HG03457 (cell line): ENCODE results near the gene PTPRR.

ENCODE experiments used
- ATAC-seq: cut with Tn5 transposase; IDR thresholded peaks from one replicate; pipeline ENCODE4 v1.9.1; 2021; ENCODE audit warnings: moderate number of reproducible peaks; ENCODE audit not compliant: unreplicated experiment

The PTPRR gene

DNA sequence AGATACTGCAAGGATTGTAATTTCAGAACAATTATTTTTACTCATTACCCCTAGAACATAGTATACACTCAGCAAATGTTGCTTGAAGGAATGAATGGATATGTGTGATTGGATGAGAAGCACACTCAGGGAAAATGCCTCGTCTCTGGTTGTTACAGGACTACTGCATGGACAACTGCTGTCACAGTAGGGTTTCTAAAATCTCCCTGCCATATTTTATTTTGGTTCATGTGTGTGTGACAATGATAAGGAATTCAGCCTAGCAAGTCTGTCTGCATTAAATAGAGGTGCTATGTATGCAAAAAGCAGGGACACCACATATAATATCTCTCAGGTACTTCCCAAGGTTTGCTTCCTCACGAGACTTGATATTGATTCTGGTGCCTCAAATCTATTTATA is 1.4 kb downstream of the PTPRR start:
- ATAC-seq = no peak

GRCh38 chr12:70918321-70918720 is 2.2 kb downstream of the PTPRR start:
- ATAC-seq = no peak

DNA sequence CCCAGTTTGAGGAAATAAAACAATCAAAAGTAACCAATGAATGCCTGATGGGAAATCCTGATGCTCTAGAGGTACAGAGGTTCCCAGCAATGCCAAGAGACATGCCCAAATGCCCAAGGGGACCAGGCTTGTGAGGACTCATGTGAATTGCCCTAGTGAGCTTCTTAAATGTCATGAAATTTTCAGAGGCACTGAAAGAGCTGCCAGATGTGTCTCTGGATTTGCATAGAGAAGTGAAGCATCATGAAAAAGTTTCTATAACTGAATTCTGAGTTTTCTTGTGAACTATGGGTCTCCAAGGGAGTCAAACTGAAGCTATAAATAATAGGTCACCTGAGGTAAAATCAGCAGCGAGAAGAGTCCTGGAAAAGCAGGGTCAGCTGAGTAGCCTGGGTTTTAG is 9.9 kb downstream of the PTPRR start:
- no peak for ATAC-seq

DNA sequence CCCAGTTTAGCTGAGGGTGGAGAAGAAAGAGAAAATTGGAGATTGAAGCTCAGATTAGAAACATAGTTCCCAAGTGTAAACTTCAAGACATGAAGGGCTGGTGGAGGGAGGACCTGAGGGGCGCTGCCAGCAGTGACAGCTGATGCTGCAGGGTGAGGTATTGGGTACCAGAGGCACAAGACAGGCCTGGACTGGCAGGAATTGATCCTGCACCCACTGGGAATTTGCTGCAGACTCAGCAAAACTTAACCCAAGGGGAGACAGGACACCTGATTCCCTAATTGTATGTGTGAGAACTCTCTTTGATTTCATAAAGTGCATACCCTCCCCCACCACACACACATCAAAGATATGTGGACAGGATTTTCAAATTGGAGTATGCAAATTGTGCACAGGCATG is 11.6 kb downstream of the PTPRR start:
- ATAC-seq = no peak

DNA sequence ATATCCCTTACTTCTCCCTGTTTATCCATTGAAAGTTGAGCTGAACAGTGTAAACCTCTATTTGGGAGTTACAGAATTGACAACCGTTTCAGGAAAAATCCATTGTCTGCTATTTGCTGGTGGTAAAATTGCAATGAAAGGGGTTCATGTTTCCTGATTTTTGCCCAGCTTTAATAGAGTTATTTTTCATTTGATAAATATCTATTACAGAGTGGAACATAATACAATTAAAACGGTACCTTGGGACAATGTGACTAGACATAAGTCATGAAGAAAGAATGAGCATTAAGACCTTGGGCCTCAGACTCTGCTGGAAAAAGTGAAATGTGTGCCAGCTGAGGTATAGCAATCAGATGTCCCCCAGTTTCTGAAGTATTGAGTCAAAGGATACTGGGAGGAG is 13.1 kb downstream of the PTPRR start:
- no peak for ATAC-seq

- no peak for ATAC-seq
Measured at GRCh38 chr12:70895956-70896355, 24.6 kb downstream of the PTPRR start.

GRCh38 chr12:70892593-70892992 is 27.9 kb downstream of the PTPRR start:
- ATAC-seq = no peak

- no peak for ATAC-seq
Measured at GRCh38 chr12:70890895-70891832, 29.4 kb downstream of the PTPRR start.

DNA sequence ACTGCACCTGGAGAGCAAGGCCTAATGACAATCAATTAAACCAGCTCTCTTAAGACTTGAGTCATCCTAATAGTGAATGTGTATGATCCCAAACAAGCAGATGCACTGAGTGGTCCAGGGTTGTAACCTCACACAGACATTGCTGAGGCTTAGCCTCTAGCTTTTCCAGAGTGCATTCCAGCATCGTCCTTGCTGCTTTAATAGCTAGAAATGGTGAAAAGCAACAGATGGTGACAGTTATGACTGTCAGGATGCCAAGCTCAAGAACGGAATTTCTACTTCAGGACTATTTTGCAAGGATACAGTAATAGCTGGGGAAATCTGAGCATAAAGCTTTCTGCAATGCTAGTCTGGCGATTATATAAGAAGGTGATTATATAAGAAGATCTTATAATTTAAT is 34.6 kb downstream of the PTPRR start:
- no peak for ATAC-seq

GRCh38 chr12:70883855-70884254 is 36.7 kb downstream of the PTPRR start:
- no peak for ATAC-seq

GRCh38 chr12:70880744-70881143 is 39.8 kb downstream of the PTPRR start:
- no peak for ATAC-seq

DNA sequence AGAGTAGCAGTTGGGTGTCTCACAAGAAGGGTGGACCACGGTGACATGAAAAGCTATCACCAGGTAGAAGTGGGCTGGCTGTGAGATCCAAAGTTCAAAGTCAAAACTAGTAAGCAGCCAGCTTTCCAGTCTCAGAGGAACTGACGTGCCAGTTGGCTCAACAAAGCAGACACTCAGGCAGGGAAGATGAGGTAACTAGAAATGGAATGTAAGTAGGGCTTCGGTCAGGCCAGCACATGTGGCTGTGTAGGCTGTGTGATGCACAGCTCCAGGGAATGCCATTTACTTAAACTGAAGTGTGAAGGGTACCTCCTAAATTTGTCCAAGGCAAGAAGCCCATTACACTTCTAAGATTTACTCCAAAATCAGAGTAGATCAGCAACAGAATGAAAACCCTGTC is 43.6 kb downstream of the PTPRR start:
- ATAC-seq = no peak

GRCh38 chr12:70875628-70876027 is 44.9 kb downstream of the PTPRR start:
- no peak for ATAC-seq

- ATAC-seq = no peak
Measured at GRCh38 chr12:70854881-70855568, 65.5 kb downstream of the PTPRR start.

DNA sequence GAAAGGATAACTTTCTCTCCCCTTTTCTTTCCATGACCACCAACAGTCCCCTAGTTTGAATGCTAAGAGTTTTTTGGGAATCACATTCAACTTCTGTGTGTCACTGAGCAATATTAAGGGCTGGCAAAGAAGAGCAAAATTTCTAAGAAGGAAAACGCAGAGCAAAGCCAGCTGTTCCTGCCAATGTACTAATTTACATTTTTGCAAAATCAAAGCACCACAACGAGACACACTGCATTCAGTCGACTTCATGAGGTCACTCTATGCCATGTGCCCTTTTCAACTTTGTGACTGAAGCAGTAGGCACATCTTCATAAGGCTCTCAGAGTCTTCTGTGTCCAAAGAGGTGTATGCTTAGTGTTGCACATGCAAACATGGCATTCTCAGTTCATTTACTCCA is 66.4 kb downstream of the PTPRR start:
- no peak for ATAC-seq

DNA sequence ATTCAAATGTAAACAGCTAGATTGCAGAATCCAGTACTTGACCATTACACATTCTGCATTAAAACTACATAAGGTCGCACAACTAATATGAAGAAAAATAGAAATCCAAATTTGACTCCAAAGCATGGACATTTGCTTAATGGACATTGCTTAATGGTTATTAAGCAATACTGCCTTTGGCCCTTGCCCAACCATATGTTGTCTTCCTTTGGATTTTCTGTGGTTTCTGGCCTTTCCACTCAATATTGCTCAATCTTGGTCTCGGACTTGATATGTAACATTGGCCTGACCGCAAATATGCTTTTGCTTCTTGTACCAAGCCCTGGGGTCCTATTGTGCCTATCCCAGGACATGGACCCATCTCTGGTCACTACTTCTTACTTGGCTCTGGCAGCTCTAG is 67.2 kb downstream of the PTPRR start:
- no peak for ATAC-seq

GRCh38 chr12:70852416-70853150 is 68.0 kb downstream of the PTPRR start:
- no peak for ATAC-seq

GRCh38 chr12:70849265-70849960 is 71.1 kb downstream of the PTPRR start:
- no peak for ATAC-seq

- ATAC-seq = no peak
Measured at GRCh38 chr12:70847871-70848270, 72.7 kb downstream of the PTPRR start.

GRCh38 chr12:70845268-70845667 is 75.3 kb downstream of the PTPRR start:
- ATAC-seq = no peak

GRCh38 chr12:70843363-70843762 is 77.2 kb downstream of the PTPRR start:
- ATAC-seq = no peak
